A673 (cell line): ENCODE data around the gene NUDT3. TPM values are rescaled to one million over a fixed set of nuclear protein-coding genes. Genes with fewer than 3 reads are reported as not detected.
"Not testable (repeated sequence)": the region's sequence is repeated elsewhere in the genome, so short reads cannot be mapped to it uniquely, and the experiment has no call there.

Source experiments
- BruUV-seq: library from RNA; stranded (reverse); fragments of 400-500 nt; replicated peaks from 2 replicates; lab custom pipeline; 2021; lab: Mats Ljungman, UMichigan
- CTCF ChIA-PET: fragments of 300-600 bp; sonication (Branson Sonifier 250); formaldehyde crosslinking; loops from one replicate; lab custom pipeline; 2022; ENCODE audit warnings: antibody characterized with exemption; lab: Charles Lee
- POLR2A ChIA-PET: fragments of 300-600 bp; sonication (Branson Sonifier 250); formaldehyde crosslinking; loops from one replicate; lab custom pipeline; 2022; ENCODE audit warnings: antibody characterized with exemption; ENCODE audit not compliant: low non-redundant PET; lab: Charles Lee
- DNase-seq: peaks from one replicate; pipeline ENCODE4 v3.0.0-alpha.2; 2015; ENCODE audit warnings: low spot score
- H3K27ac ChIP-seq: fragments of 200-600 bp; sonication (generic); 2 replicates; pipeline ENCODE4 v1.5.1; 2016; ENCODE audit warnings: mixed run types, low read depth, mild to moderate bottlenecking, mixed read lengths, antibody characterized with exemption, low read length; ENCODE audit not compliant: poor library complexity, severe bottlenecking
- H3K27me3 ChIP-seq: fragments of 200-600 bp; sonication (generic); replicated peaks from 2 replicates; pipeline ENCODE4 v1.6.1; 2017; ENCODE audit warnings: mixed run types, low read depth, mild to moderate bottlenecking, mixed read lengths, antibody characterized with exemption, low read length; ENCODE audit not compliant: insufficient read depth, poor library complexity
- H3K36me3 ChIP-seq: fragments of 200-600 bp; sonication (generic); 2 replicates; pipeline ENCODE4 v1.6.1; 2016; ENCODE audit warnings: mixed run types, mild to moderate bottlenecking, mixed read lengths, antibody characterized with exemption, low read length; ENCODE audit not compliant: insufficient read depth, poor library complexity, severe bottlenecking
- H3K4me1 ChIP-seq: fragments of 200-600 bp; sonication (generic); 2 replicates; pipeline ENCODE4 v1.6.1; 2017; ENCODE audit warnings: mixed run types, mild to moderate bottlenecking, mixed read lengths, antibody characterized with exemption, low read length; ENCODE audit not compliant: insufficient read depth, poor library complexity, severe bottlenecking
- H3K4me3 ChIP-seq: fragments of 200-600 bp; sonication (generic); 2 replicates; pipeline ENCODE4 v1.5.1; 2016; ENCODE audit warnings: low read depth, mixed run types, mild to moderate bottlenecking, mixed read lengths, low read length; ENCODE audit not compliant: poor library complexity, severe bottlenecking
- H3K9me3 ChIP-seq: fragments of 200-600 bp; sonication (generic); 2 replicates; pipeline ENCODE4 v1.6.1; 2016; ENCODE audit warnings: mixed run types, low read depth, mild to moderate bottlenecking, mixed read lengths, antibody characterized with exemption, low read length; ENCODE audit not compliant: poor library complexity, severe bottlenecking
- CTCF ChIP-seq: fragments of 300-800, 200-600 bp; sonication (generic); conservative IDR thresholded peaks from 2 replicates; pipeline ENCODE4 v1.5.1; 2017; ENCODE audit warnings: low read depth, mild to moderate bottlenecking, antibody characterized with exemption, low read length, moderate library complexity, mixed read lengths
- EZH2 ChIP-seq: fragments of 200-600 bp; sonication (generic); IDR thresholded peaks from 2 replicates; pipeline ENCODE4 v1.6.1; 2017; ENCODE audit warnings: borderline replicate concordance, low read depth, mild to moderate bottlenecking, mixed read lengths, antibody characterized with exemption, low read length; ENCODE audit not compliant: poor library complexity, severe bottlenecking
- intact Hi-C: fragments of 100-400 bp; cut with micrococcal nuclease; formaldehyde crosslinking; loops from one replicate; pipeline ENCODE4 v1.10.0; 2022; ENCODE audit not compliant: unreplicated experiment
- total RNA-seq: library from RNA; stranded (reverse); gene quantifications from 2 replicates; pipeline ENCODE4 v1.2.3, GENCODE V29; 2021

Gene NUDT3
- total RNA-seq, 1 experiment from 2014 or later, result 34.1 TPM

- Histone ChIP-seq H3K4me1 (no peaks in the 10 kb centered on the region), H3K36me3 (peaks cover 20% of the 10 kb centered on the region), H3K4me3 (no peak overlapping the region), H3K27me3 (no peaks in the 10 kb centered on the region), H3K9me3 (no peaks in the 10 kb centered on the region), H3K27ac (no peak overlapping the region)
- CTCF ChIA-PET, result no interaction called here
- no TSS peak for BruUV-seq
- intact Hi-C loops, result no loop called here
- POLR2A ChIA-PET, result no interaction called here
- no peak for TF ChIP-seq EZH2
- TF ChIP-seq CTCF, result no peak
- no peak for DNase-seq
Observed at GRCh38 chr6:34412016-34412415, 19.5 kb upstream of the NUDT3 start.

GRCh38 chr6:34407915-34408314 lies 15.4 kb upstream of the NUDT3 start:
- CTCF ChIA-PET, POLR2A ChIA-PET, BruUV-seq, H3K27me3 ChIP-seq, H3K4me3 ChIP-seq, DNase-seq, H3K4me1 ChIP-seq, intact Hi-C loops, H3K9me3 ChIP-seq, H3K36me3 ChIP-seq, H3K27ac ChIP-seq: not testable (repeated sequence)

GRCh38 chr6:34396518-34396917 lies 4.0 kb upstream of the NUDT3 start:
- intact Hi-C loops, result no loop called here
- ChIA-PET POLR2A (no interaction called here), CTCF (interaction anchor here (1.4 kb wide), 1 partner anchor 58 kb away, joined by 3 read pairs; no protein-coding TSS in a partner anchor)
- Histone ChIP-seq H3K36me3 (no peaks in the 10 kb centered on the region), H3K4me1 (no peaks in the 10 kb centered on the region), H3K4me3 (no peak overlapping the region), H3K9me3 (peaks cover 4% of the 10 kb centered on the region), H3K27ac (no peak overlapping the region), H3K27me3 (no peaks in the 10 kb centered on the region)
- BruUV-seq, result no TSS peak
- no peak for TF ChIP-seq CTCF
- no peak for TF ChIP-seq EZH2
- no peak for DNase-seq

- Histone ChIP-seq H3K4me1 (peaks cover 2% of the 10 kb centered on the region), H3K36me3 (no peaks in the 10 kb centered on the region), H3K4me3 (no peak overlapping the region), H3K27me3 (no peaks in the 10 kb centered on the region), H3K27ac (no peak overlapping the region), H3K9me3 (peaks cover 4% of the 10 kb centered on the region)
- no peak for DNase-seq
- intact Hi-C loops, result no loop called here
- BruUV-seq, result no TSS peak
- ChIA-PET POLR2A (no interaction called here), CTCF (no interaction called here)
- TF ChIP-seq CTCF (no peak), EZH2 (no peak)
Observed at GRCh38 chr6:34393966-34394305, 1.5 kb upstream of the NUDT3 start.
